GM15510 (cell line): ENCODE measurements around the gene TAF11L7.
"Not testable (repeated sequence)": the region's sequence is repeated elsewhere in the genome, so short reads cannot be mapped to it uniquely, and the experiment has no call there.

Source experiments
- POLR2A ChIP-seq: IDR thresholded peaks from 3 replicates; pipeline ENCODE4 v1.6.1; 2011; ENCODE audit warnings: borderline replicate concordance; ENCODE audit not compliant: insufficient read length; ENCODE audit errors: extremely low read depth

The TAF11L7 gene

DNA sequence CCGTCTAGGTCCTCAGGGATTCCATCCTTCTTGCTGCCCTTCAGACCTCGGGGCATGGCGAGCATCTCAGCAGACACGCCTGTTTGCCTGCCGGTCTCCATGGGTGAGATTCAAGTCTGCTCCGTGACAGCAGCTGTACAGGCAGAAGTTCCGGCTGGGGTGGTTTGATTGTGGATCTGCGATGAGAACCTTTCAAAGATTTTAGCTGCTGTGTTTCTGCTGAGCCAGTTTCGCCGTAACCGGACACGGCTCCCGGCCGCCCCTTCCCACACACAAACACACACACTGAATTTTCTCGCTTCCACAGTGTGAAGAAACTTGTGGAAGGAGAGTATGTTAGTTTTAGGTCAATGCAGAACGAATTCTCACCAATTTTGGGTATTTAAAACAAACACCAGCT lies at the start of gene TAF11L7:
Gene TAF11L7, minus strand, starts transcription at position 101 of the 400 bp plus-strand sequence.
- TF ChIP-seq POLR2A: not testable (repeated sequence)

DNA sequence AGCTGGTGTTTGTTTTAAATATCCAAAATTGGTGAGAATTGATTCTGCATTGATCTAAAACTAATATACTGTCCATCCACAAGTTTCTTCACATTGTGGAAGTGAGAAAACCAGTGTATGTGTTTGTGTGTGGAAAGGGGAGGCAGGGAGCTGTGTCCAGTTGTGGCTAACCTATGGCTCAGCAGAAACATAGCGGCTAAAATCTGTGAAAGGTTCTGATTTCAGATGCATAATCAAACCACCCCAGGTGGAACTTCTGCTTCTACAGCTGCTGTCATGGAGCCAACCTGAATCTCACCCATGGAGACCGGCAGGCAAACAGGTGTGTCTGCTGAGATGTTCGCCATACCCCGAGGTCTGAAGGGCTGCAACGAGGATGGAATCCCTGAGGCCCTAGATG lies 48.6 kb upstream of the TAF11L7 start, which contains the start of gene TAF11L14:
Gene TAF11L14, plus strand, starts transcription at position 301 of the 400 bp plus-strand sequence.
- no peak for TF ChIP-seq POLR2A

DNA sequence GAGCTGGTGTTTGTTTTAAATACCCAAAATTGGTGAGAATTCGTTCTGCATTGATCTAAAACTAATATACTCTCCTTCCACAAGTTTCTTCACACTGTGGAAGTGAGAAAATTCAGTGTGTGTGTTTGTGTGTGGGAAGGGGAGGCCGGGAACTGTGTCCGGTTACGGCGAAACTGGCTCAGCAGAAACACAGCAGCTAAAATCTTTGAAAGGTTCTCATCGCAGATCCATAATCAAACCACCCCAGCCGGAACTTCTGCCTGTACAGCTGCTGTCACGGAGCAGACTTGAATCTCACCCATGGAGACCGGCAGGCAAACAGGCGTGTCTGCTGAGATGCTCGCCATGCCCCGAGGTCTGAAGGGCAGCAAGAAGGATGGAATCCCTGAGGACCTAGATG lies 46.2 kb upstream of the TAF11L7 start, which contains the start of gene TAF11L13:
Gene TAF11L13, plus strand, starts transcription at position 301 of the 400 bp plus-strand sequence.
- not testable (repeated sequence) for TF ChIP-seq POLR2A

DNA sequence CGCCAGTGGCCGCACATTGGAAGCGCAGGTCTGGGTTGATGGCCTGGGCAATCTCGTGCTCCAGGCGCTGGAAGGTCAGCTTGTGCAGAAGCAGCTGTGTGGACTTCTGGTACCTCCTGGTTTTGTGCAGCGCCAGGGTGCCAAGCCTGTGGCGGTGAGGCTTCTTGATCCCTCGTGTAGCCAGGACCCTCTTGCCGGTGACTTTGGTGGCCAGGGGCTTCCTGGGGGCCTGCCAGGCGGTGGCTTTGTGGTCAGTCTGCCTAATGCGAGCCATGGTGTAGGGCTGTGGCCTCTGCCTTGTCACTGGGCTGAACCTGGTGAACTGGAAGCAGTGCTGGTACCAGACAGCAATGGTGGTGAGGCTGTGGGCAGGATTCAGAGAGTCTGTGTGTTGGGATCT lies 40.1 kb upstream of the TAF11L7 start:
- TF ChIP-seq POLR2A: no peak

DNA sequence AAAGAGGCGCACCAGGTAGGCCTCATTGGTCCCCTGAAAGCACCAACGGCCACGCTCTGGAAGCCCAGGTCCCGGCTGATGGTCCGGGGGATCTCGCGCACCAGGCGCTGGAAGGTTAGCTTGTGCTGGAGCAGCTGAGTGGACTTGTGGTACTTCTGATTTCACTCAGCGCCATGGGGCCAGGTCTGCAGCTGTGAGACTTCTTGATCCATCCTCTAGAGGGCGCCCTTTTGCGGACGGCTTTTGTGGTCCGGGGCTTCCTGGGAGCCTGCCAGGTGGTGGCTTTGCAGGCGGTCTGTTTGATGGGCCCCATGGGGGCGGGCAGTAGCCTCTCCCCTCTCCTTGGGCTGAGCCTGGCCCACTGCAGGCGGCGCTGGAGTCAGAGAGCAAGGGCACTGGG lies 35.1 kb upstream of the TAF11L7 start:
- no peak for TF ChIP-seq POLR2A

DNA sequence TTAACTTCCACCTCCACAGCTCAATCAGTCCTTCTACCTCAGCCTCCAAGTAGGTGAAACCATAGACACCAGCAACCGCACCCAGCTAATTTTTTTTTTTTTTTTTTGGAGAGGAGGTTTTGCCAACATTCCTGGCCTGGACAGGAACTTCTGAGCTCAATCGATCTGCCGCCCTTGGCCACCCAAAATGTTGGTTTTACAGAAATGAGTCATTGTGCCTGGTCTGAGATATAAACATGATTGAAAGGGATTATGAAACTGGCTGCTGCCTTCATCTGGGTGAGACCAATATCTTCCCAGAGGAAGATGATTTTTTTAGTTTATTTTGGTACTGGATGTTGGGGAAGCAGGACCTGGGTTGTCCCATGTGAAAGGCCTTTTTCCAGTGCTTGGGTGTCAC lies 33.8 kb upstream of the TAF11L7 start:
- no peak for TF ChIP-seq POLR2A

DNA sequence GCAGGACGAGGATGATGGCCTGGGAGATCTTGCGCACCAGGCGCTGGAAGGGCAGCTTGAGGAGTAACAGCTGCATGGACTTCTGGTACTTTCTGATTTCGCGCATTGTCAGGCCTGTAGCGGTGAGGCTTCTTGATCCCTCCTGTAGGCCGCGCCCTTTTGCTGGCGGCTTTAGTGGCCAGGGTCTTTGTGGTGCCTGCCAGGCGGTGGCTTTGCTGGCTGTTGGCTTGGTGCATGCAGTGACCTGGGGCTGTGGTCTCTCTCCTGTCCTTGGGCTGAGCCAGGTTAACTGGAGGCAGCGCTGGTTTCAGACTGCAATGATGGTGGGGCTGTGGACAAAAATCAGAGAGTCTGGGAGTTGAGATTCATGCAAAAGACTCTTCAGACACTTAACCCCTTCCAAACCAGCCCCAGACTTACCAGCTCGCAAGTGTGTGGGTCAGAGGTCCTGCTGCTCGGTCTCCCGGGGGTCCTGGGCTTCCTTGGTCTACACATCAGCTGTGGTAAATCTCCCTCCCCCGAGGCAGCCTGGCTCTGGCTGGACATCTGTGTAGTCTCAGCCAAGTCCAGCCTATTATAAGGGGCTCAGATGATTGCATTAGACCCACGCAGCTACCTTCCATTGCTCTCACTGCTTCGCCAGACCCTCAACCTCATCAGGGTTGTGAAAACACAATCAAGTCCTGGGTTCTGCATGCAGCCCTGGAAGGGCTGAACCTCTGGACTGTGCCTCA lies 29.5 kb upstream of the TAF11L7 start:
- no peak for TF ChIP-seq POLR2A

DNA sequence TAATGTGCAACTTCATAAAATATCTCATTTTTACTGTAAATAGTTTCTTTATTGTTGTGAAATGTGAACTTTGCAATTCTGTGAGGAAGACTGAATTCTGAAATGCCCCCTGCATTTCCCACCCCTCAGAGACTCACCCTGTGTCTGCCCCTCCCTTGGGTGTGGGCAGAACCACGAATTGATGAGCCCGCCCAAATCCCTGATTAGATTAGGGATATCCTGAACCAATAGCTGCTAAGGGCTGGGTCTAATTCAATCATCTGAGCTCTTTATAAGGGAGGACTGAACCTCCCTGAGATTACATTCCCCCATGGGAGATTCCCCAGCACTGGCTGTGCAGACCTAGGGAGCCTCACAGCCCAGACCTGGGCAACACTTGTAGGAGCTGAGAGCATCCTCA lies 24.5 kb upstream of the TAF11L7 start, which contains the start of gene TAF11L12:
Gene TAF11L12, plus strand, starts transcription at position 301 of the 400 bp plus-strand sequence.
- TF ChIP-seq POLR2A: not testable (repeated sequence)

DNA sequence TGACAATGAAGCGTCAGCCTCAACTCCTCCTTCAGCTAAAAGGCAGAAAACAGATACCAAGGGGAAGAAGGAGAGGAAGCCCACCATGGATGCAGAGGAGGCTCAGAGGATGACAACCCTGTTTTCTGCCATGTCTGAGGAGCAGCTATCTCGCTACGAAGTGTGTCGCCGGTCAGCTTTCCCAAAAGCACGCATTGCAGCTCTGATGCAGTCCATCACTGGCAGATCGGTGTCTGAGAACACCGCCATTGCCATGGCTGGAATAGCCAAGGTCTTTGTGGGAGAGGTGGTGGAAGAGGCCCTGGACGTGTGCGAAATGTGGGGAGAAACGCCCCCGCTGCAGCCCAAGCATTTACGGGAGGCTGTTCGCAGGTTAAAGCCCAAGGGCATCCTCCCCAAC lies 19.4 kb upstream of the TAF11L7 start:
- TF ChIP-seq POLR2A: no peak

DNA sequence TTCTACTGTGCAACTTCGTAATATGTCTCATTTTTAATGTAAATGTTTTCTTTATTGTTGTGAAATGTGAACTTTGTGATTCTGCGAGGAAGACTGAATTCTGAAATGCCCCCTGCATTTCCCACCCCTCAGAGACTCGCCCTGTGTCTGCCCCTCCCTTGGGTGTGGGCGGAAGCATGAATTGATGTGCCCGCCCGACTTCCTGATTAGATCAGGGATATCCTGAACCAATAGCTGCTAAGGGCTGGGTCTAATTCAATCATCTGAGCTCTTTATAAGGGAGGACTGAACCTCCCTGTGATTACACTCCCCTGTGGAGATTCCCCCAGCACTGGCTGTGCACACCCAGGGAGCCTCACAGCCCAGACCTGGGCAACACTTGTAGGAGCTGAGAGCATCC lies 18.3 kb upstream of the TAF11L7 start, which contains the start of gene TAF11L11:
Gene TAF11L11, plus strand, starts transcription at position 304 of the 400 bp plus-strand sequence.
- not testable (repeated sequence) for TF ChIP-seq POLR2A

DNA sequence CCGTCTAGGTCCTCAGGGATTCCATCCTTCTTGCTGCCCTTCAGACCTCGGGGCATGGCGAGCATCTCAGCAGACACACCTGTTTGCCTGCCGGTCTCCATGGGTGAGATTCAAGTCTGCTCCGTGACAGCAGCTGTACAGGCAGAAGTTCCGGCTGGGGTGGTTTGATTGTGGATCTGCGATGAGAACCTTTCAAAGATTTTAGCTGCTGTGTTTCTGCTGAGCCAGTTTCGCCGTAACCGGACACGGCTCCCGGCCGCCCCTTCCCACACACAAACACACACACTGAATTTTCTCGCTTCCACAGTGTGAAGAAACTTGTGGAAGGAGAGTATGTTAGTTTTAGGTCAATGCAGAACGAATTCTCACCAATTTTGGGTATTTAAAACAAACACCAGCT lies 12.2 kb upstream of the TAF11L7 start, which contains the start of gene TAF11L10:
Gene TAF11L10, minus strand, starts transcription at position 101 of the 400 bp plus-strand sequence.
- not testable (repeated sequence) for TF ChIP-seq POLR2A

DNA sequence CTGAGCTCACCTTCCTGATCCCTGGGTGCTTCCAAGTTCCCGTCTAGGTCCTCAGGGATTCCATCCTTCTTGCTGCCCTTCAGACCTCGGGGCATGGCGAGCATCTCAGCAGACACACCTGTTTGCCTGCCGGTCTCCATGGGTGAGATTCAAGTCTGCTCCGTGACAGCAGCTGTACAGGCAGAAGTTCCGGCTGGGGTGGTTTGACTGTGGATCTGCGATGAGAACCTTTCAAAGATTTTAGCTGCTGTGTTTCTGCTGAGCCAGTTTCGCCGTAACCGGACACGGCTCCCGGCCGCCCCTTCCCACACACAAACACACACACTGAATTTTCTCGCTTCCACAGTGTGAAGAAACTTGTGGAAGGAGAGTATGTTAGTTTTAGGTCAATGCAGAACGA lies 8.7 kb upstream of the TAF11L7 start, which contains the start of gene TAF11L9:
Gene TAF11L9, minus strand, starts transcription at position 140 of the 400 bp plus-strand sequence.
- TF ChIP-seq POLR2A: not testable (repeated sequence)

DNA sequence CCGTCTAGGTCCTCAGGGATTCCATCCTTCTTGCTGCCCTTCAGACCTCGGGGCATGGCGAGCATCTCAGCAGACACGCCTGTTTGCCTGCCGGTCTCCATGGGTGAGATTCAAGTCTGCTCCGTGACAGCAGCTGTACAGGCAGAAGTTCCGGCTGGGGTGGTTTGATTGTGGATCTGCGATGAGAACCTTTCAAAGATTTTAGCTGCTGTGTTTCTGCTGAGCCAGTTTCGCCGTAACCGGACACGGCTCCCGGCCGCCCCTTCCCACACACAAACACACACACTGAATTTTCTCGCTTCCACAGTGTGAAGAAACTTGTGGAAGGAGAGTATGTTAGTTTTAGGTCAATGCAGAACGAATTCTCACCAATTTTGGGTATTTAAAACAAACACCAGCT lies 5.3 kb upstream of the TAF11L7 start, which contains the start of gene TAF11L8:
Gene TAF11L8, minus strand, starts transcription at position 101 of the 400 bp plus-strand sequence.
- TF ChIP-seq POLR2A: not testable (repeated sequence)
